WTC11 (cell line): Measurements from ENCODE around the gene ITGAX. TPM values are rescaled to one million over a fixed set of nuclear protein-coding genes. Genes with fewer than 3 reads are reported as not detected.

ENCODE experiments used
- ATAC-seq: fragments of 200-7000 bp; cut with Tn5 transposase; 2 replicates; pipeline ENCODE4 v1.10.0; 2021; ENCODE audit warnings: mild to moderate bottlenecking, moderate library complexity
- CTCF ChIA-PET: fragments of 300-600 bp; sonication (Branson Sonifier 250); formaldehyde crosslinking; loops from one replicate; lab custom pipeline; 2021; ENCODE audit warnings: antibody characterized with exemption; lab: Charles Lee
- POLR2A ChIA-PET: fragments of 350-600 bp; sonication (Branson Sonifier 250); formaldehyde crosslinking; loops from one replicate; lab custom pipeline; 2021; ENCODE audit warnings: antibody characterized with exemption; lab: Charles Lee
- DNase-seq: peaks from one replicate; pipeline ENCODE4 v3.0.0; 2021; ENCODE audit warnings: low spot score
- H3K27ac Mint-ChIP-seq: 2 replicates; pipeline ENCODE4 v1.8.0; 2021; ENCODE audit warnings: mixed read lengths
- H3K27me3 Mint-ChIP-seq: 2 replicates; pipeline ENCODE4 v1.8.0; 2021; ENCODE audit warnings: low read depth, mild to moderate bottlenecking, moderate library complexity, mixed read lengths
- H3K36me3 Mint-ChIP-seq: 2 replicates; pipeline ENCODE4 v1.8.0; 2021; ENCODE audit warnings: mixed read lengths
- H3K4me1 Mint-ChIP-seq: 2 replicates; pipeline ENCODE4 v1.8.0; 2022; ENCODE audit warnings: mixed read lengths
- H3K4me3 Mint-ChIP-seq: 2 replicates; pipeline ENCODE4 v1.8.0; 2021; ENCODE audit warnings: mild to moderate bottlenecking, moderate library complexity, mixed read lengths
- H3K9me3 Mint-ChIP-seq: 2 replicates; pipeline ENCODE4 v1.8.0; 2021; ENCODE audit warnings: mixed read lengths
- CREM ChIP-seq: sonication (generic); formaldehyde crosslinking; IDR thresholded peaks from 2 replicates; pipeline ENCODE4 v1.8.1; 2022; ENCODE audit warnings: mild to moderate bottlenecking, missing genetic modification reagents, moderate library complexity
- CTCF ChIP-seq: fragments of 200-600 bp; IDR thresholded peaks from 2 replicates; pipeline ENCODE4 v1.8.0; 2022; ENCODE audit warnings: antibody characterized with exemption
- E2F5 ChIP-seq: sonication (generic); formaldehyde crosslinking; IDR thresholded peaks from 2 replicates; pipeline ENCODE4 v1.8.1; 2022; ENCODE audit warnings: mild to moderate bottlenecking, moderate library complexity, missing genetic modification reagents
- FOXK1 ChIP-seq: sonication (generic); formaldehyde crosslinking; IDR thresholded peaks from 2 replicates; pipeline ENCODE4 v1.8.0; 2022; ENCODE audit warnings: mild to moderate bottlenecking, moderate library complexity, missing genetic modification reagents
- HMGA2 ChIP-seq: fragments of 250-450 bp; sonication (Bioruptor Pico); IDR thresholded peaks from 2 replicates; pipeline ENCODE4 v1.4.0; 2021; ENCODE audit warnings: mild to moderate bottlenecking, moderate library complexity
- JAZF1 ChIP-seq: fragments of 250-450 bp; sonication (Bioruptor Pico); IDR thresholded peaks from 2 replicates; pipeline ENCODE4 v1.9.0; 2021; ENCODE audit warnings: moderate library complexity, mild to moderate bottlenecking, inconsistent platforms
- NFATC4 ChIP-seq: fragments of 250-450 bp; sonication (Bioruptor Pico); IDR thresholded peaks from 2 replicates; pipeline ENCODE4 v1.9.0; 2021; ENCODE audit warnings: mild to moderate bottlenecking
- NFE2L1 ChIP-seq: sonication (generic); formaldehyde crosslinking; IDR thresholded peaks from 2 replicates; pipeline ENCODE4 v1.8.1; 2023; ENCODE audit warnings: missing genetic modification reagents
- RELA ChIP-seq: sonication (generic); formaldehyde crosslinking; IDR thresholded peaks from 2 replicates; pipeline ENCODE4 v1.8.1; 2022; ENCODE audit warnings: missing genetic modification reagents, mild to moderate bottlenecking, borderline replicate concordance
- SOX15 ChIP-seq: fragments of 250-450 bp; sonication (Bioruptor Pico); IDR thresholded peaks from 2 replicates; pipeline ENCODE4 v1.9.0; 2021; ENCODE audit warnings: mild to moderate bottlenecking
- ZBTB43 ChIP-seq: sonication (generic); formaldehyde crosslinking; IDR thresholded peaks from 2 replicates; pipeline ENCODE4 v1.8.1; 2023; ENCODE audit warnings: mild to moderate bottlenecking, missing genetic modification reagents
- ZNF423 ChIP-seq: fragments of 250-450 bp; sonication (Bioruptor Pico); IDR thresholded peaks from 2 replicates; pipeline ENCODE4 v2.1.2; 2022; ENCODE audit warnings: mild to moderate bottlenecking, moderate library complexity
- ZNF671 ChIP-seq: fragments of 250-450 bp; sonication (Bioruptor Pico); IDR thresholded peaks from 2 replicates; pipeline ENCODE4 v1.8.0; 2021; ENCODE audit warnings: mild to moderate bottlenecking
- total RNA-seq: library from RNA; stranded (reverse); gene quantifications from 3 replicates; pipeline ENCODE4 v1.2.3, GENCODE V29; 2021
- TF ChIP-seq, protein P1 (sequence below): sonication (generic); formaldehyde crosslinking; conservative IDR thresholded peaks from 2 replicates; pipeline ENCODE4 v1.8.1; 2023; ENCODE audit warnings: mild to moderate bottlenecking, low read depth, missing genetic modification reagents, moderate library complexity
- TF ChIP-seq, protein P2 (sequence below): sonication (generic); formaldehyde crosslinking; IDR thresholded peaks from 2 replicates; pipeline ENCODE4 v1.8.1; 2023; ENCODE audit warnings: mild to moderate bottlenecking, missing genetic modification reagents

ITGAX gene
- total RNA-seq, 1 experiment from 2014 or later, result 0.33 TPM

DNA sequence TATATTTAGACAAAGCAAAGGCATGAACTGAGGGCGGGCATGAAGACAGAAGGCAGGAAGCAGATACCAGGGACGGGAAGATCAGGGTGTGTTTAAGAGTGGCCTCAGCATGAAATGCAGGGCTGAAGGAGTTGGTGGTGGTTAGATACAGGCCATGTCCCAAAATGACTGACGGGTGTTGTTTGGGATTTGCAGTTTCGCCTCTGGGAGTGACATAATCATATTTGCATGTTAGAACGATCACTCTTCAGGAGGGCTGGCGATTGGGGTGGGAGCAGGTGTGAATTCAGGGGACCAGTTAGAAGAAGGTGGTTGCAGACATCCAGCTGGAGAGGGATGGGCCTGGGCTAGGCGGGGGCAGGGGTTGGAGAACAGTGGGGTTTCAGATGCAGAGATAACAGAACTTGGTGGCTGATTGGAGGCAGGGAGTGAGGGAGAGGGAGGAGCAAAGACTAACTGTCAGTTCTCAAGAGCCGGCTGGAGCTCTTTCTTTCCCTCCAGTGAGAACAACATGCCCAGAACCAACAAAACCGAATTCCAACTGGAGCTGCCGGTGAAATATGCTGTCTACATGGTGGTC lies 27.2 kb upstream of the ITGAX start:
- ChIA-PET POLR2A (no interaction called here), CTCF (interaction anchor here (0.5 to 0.6 kb wide), 2 partner anchors 126 to 386 kb away, joined by 3 read pairs; no protein-coding TSS in a partner anchor)
- Mint-ChIP-seq H3K27ac (no peak overlapping the region), H3K9me3 (peaks cover 10% of the 10 kb centered on the region), H3K4me3 (no peak overlapping the region), H3K36me3 (peaks cover 2% of the 10 kb centered on the region), H3K4me1 (peaks cover 26% of the 10 kb centered on the region), H3K27me3 (peaks cover 45% of the 10 kb centered on the region)
- ATAC-seq (peak; percentile 65), DNase-seq (peak; percentile 21)
- TF ChIP-seq CREM, result no peak
- no peak for TF ChIP-seq CTCF
- TF ChIP-seq JAZF1 (CRISPR knock-in tag), result no peak
- TF ChIP-seq SOX15 (CRISPR knock-in tag), result no peak
- TF ChIP-seq, protein P1, sequence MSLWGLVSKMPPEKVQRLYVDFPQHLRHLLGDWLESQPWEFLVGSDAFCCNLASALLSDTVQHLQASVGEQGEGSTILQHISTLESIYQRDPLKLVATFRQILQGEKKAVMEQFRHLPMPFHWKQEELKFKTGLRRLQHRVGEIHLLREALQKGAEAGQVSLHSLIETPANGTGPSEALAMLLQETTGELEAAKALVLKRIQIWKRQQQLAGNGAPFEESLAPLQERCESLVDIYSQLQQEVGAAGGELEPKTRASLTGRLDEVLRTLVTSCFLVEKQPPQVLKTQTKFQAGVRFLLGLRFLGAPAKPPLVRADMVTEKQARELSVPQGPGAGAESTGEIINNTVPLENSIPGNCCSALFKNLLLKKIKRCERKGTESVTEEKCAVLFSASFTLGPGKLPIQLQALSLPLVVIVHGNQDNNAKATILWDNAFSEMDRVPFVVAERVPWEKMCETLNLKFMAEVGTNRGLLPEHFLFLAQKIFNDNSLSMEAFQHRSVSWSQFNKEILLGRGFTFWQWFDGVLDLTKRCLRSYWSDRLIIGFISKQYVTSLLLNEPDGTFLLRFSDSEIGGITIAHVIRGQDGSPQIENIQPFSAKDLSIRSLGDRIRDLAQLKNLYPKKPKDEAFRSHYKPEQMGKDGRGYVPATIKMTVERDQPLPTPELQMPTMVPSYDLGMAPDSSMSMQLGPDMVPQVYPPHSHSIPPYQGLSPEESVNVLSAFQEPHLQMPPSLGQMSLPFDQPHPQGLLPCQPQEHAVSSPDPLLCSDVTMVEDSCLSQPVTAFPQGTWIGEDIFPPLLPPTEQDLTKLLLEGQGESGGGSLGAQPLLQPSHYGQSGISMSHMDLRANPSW, result no peak
- TF ChIP-seq E2F5 (CRISPR knock-in tag), result no peak
- TF ChIP-seq HMGA2 (CRISPR knock-in tag), result no peak
- TF ChIP-seq ZNF671 (CRISPR knock-in tag), result no peak
- TF ChIP-seq ZNF423 (CRISPR knock-in tag), result no peak
- no peak for TF ChIP-seq FOXK1
- TF ChIP-seq, protein P2, sequence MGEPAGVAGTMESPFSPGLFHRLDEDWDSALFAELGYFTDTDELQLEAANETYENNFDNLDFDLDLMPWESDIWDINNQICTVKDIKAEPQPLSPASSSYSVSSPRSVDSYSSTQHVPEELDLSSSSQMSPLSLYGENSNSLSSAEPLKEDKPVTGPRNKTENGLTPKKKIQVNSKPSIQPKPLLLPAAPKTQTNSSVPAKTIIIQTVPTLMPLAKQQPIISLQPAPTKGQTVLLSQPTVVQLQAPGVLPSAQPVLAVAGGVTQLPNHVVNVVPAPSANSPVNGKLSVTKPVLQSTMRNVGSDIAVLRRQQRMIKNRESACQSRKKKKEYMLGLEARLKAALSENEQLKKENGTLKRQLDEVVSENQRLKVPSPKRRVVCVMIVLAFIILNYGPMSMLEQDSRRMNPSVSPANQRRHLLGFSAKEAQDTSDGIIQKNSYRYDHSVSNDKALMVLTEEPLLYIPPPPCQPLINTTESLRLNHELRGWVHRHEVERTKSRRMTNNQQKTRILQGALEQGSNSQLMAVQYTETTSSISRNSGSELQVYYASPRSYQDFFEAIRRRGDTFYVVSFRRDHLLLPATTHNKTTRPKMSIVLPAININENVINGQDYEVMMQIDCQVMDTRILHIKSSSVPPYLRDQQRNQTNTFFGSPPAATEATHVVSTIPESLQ (CRISPR knock-in tag), result no peak
- no peak for TF ChIP-seq NFATC4 (CRISPR knock-in tag)

DNA sequence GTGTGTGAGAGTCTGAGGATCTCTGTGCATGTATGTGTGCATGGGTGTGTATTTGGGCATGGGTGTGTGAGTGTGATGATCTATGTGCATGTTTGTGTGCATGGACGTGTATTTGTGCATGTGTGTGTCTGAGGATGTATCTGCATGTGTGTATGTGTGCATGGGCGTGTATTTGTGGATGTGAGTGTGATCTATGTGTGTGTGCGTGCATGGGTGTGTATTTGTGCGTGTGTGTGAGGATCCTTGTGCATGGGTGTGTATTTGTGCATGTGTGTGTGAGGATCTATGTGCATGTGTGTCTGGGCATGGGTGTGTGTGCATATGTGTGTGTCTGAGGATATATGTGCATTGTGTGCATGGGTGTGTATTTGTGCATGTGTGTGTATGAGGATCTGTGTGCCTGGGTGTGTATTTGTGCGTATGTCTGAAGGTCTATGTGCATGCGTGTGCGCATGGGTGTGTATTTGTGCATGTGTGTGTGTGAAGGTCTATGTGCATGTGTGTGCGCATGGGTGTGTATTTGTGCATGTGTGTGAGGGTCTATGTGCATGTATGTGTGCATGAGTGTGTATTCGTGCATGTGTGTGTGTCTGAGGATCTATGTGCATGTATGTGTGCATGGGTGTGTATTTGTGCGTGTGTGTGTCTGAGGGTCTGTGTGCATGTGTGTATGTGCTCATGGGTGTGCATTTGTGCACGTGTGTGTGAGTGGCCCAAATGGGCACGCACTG lies 26.5 kb upstream of the ITGAX start:
- H3K9me3 Mint-ChIP-seq, result peaks cover 3% of the 10 kb centered on the region; the same call in 1 of the 2 replicates
- CTCF ChIA-PET, result interaction anchor here (0.5 kb wide), 1 partner anchor 127 kb away, joined by 3 read pairs; no protein-coding TSS in a partner anchor
- H3K27me3 Mint-ChIP-seq, result peaks cover 51% of the 10 kb centered on the region
- POLR2A ChIA-PET, result no interaction called here
- no peak overlapping the region for H3K4me3 Mint-ChIP-seq
- no peaks in the 10 kb centered on the region for H3K36me3 Mint-ChIP-seq
- ATAC-seq (no peak), DNase-seq (no peak)
- peaks cover 26% of the 10 kb centered on the region for H3K4me1 Mint-ChIP-seq
- TF ChIP-seq RELA (CRISPR knock-in tag) (no peak), ZBTB43 (CRISPR knock-in tag) (peak; percentile 58; the same call in 1 of the 2 replicates), NFE2L1 (0 out of 2 replicates have a peak, but pooled peaks have one; percentile 30)
- no peak overlapping the region for H3K27ac Mint-ChIP-seq
